Limb (tissue), 2 donors: ENCODE results near the gene TAS2R41.
"Not testable (repeated sequence)": the region's sequence is repeated elsewhere in the genome, so short reads cannot be mapped to it uniquely, and the experiment has no call there.

ENCODE experiments used
- DNase-seq, 2 donors: peaks; one replicate each; pipeline ENCODE4 v3.0.0-alpha.2; 2016; ENCODE audit errors: extremely low spot score in 2 of 2

The TAS2R41 gene

DNA sequence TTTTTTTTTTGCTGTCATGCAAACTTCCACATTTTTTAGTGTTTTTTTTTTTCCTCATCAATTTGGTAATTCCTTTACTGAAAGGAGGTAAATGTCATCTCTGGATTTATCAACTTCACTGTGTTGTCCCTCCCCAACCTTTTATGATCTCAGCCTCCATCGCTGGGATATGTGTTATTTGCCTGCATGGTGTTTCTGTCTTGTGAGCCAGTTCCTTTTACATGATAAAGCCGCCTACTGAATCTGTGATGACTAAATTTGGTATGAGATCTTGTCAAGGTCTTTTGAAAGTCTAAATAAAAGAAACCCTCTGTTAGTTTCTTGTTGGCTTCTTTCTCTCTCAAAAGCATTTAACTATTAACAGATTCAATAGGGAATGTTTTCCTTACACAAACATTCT is 39.3 kb downstream of the TAS2R41 start:
- DNase-seq = no peak

DNA sequence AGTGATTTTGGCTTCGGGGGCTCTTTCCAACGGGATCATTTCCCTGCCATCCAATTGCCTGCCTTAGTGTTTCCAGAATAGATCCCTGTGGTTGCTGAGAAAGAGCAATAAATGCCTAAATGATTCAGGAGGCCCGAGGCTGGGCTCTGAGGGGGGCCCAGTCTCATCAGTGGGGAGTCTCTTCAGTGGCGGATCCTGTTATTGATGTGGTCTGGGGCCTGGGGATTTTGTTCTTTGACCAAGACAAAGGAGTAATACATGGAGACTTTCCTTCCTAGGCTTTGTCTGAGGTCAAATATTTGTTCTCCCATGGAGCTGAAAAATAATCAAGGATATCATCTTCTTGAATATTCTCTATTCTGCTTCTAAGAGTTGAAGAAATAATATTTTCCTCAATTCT is 40.8 kb downstream of the TAS2R41 start:
- no peak for DNase-seq

GRCh38 chr7:143518941-143519340 is 41.3 kb downstream of the TAS2R41 start:
- DNase-seq = no peak

DNA sequence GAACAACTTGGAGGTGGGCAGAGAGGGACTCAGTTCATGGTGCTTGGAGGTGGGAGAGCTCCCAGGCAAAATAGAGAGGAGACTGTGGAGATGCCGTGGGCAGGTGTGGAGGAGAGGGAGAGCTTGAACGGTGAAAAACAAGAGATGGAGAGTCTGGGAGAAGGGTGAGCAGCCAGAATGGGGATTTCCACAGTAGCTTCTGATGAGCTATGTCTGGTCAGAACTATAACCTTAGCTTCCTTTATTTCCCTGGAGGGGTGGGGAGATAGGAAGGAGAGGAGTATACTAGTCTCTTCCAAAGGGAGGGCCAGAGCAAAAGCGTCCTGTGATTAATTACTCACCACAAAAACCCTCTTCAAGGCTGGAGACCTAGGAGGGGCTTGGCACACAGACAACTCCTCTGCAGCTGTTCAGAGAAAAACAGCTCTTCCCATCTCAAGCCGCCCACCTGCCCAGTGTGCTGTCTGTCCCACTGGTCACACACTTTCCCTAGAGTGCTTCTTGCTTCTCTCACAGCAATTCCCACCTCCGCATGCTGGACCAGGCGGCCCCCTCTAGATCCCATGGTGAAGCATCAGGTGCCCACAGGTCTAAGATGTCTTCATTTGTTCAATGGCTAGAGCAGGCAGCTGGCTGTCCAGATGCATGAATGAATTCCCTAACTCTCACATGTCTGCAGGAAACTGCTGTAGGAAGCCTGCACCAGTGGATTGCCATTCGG is 41.9 kb downstream of the TAS2R41 start:
- peak; percentile 44 to 65 for DNase-seq

DNA sequence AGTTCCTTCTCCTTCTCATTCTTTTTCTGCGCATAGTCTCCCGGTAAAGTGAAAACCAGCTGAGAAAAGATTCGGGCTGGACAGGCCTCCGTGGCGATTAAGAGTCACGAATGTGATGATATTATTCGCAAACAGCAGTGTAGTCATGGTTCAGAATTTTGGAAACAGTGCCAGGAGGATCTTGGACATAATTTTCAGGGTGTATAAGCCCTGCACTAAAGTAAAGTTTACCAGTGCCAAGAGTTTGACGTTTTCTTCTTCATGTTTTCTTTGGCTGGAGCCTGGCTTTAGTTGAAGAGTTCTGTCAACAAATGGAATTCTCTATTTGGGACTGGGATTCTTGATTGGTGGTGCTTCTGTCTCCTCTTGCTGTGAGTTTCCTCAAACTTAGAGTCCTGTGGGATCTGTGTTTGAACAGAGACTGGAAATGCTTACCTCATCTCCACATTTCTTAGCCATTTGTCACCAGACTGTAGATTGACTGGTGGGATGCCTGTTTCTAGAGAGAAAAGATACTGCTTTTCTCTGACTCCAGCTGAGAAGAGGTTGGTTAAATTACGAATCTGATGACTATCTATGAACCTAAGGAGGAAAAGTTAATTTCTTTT is 44.7 kb downstream of the TAS2R41 start:
- not testable (repeated sequence) for DNase-seq
